WERI-Rb-1 (cell line): ENCODE results near the gene HS1BP3.

Source experiments
- DNase-seq: peaks from one replicate; pipeline ENCODE4 v3.0.0-alpha.2; 2020
- H3K27ac ChIP-seq: fragments of 250-450 bp; sonication (Bioruptor Pico); 2 replicates; pipeline ENCODE4 v1.5.1; 2020; ENCODE audit warnings: mild to moderate bottlenecking, moderate library complexity
- H3K27me3 ChIP-seq: fragments of 250-450 bp; sonication (Bioruptor Pico); 2 replicates; pipeline ENCODE4 v1.5.1; 2021; ENCODE audit warnings: mild to moderate bottlenecking, low read depth, moderate library complexity; ENCODE audit not compliant: insufficient read depth, severe bottlenecking
- H3K36me3 ChIP-seq: fragments of 250-450 bp; sonication (Bioruptor Pico); 2 replicates; pipeline ENCODE4 v1.5.1; 2020; ENCODE audit warnings: mild to moderate bottlenecking, moderate library complexity
- H3K4me3 ChIP-seq: 2 replicates; pipeline ENCODE4 v1.5.1; 2011; ENCODE audit warnings: low read depth, mild to moderate bottlenecking, control low read depth, low read length
- H3K9me3 ChIP-seq: fragments of 250-450 bp; sonication (Bioruptor Pico); 2 replicates; pipeline ENCODE4 v1.5.1; 2021; ENCODE audit warnings: mild to moderate bottlenecking, moderate library complexity; ENCODE audit not compliant: severe bottlenecking
- TF ChIP-seq, protein P1 (sequence below): IDR thresholded peaks from 2 replicates; pipeline ENCODE4 v1.5.1; 2011; ENCODE audit warnings: low read depth, mild to moderate bottlenecking, control low read depth, inconsistent platforms, low read length

The HS1BP3 gene

DNA sequence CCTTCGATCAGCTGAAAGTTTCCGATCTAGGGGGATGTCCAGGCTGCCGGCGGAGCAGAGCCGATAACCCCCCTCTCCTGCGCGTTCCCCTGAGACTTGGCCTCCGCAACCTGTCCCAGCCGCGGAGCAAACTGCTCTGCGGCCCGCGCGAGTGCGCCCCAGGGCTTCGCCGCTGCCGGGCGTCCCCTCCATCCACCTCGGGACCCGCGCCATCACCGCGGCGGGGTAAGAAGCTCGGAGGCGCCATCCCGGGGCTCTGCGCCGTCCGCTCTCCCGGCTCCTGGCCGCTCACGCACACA lies 15.1 kb upstream of the HS1BP3 start:
- H3K9me3 ChIP-seq = peaks cover 5% of the 10 kb centered on the region
- H3K27ac ChIP-seq = no peak overlapping the region
- TF ChIP-seq, protein P1, sequence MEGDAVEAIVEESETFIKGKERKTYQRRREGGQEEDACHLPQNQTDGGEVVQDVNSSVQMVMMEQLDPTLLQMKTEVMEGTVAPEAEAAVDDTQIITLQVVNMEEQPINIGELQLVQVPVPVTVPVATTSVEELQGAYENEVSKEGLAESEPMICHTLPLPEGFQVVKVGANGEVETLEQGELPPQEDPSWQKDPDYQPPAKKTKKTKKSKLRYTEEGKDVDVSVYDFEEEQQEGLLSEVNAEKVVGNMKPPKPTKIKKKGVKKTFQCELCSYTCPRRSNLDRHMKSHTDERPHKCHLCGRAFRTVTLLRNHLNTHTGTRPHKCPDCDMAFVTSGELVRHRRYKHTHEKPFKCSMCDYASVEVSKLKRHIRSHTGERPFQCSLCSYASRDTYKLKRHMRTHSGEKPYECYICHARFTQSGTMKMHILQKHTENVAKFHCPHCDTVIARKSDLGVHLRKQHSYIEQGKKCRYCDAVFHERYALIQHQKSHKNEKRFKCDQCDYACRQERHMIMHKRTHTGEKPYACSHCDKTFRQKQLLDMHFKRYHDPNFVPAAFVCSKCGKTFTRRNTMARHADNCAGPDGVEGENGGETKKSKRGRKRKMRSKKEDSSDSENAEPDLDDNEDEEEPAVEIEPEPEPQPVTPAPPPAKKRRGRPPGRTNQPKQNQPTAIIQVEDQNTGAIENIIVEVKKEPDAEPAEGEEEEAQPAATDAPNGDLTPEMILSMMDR = no peak
- H3K4me3 ChIP-seq = peak overlapping the region; percentile 45
- H3K27me3 ChIP-seq = peaks cover 91% of the 10 kb centered on the region
- no peak for DNase-seq
- H3K36me3 ChIP-seq = no peaks in the 10 kb centered on the region

DNA sequence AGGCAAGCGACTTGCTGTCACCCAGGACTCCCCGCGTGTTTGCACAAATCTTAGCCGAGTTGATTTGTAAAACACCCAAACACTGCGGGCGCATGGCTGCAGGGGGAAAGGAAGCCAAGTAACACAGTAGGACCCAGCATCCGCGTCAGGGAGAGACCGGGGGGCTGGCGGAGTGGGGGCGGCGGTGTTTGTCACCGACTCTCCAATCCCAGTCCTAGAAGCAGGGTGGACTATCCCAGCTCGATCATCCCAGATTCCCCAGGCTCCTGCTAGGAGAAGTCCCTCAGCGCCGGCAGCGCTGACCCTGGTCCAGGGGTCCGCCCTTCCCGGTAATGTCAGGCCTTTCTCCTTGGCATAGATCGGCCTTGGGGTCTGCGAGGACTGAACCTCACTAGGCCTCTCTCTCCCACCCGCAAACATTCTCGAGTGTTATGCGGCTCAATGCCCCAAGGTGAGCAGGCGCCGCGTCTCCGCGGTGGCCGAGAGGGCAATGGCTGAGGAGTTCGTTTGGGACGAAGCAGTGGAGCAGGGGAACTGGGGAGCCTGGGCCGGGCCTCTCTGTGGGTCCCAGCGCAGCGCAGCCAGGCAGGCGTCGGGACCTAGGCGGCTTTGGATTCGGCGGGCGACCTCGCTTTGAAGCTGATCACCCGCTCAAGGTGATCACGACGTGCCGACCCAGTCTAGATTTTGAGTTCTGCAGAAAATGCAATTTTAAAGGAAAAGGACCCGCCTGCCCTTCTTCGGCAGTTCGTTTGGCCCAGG lies 14.5 kb upstream of the HS1BP3 start:
- DNase-seq = no peak
- Histone ChIP-seq H3K27ac (no peak overlapping the region), H3K4me3 (peak overlapping the region; percentile 45), H3K36me3 (no peaks in the 10 kb centered on the region), H3K27me3 (peaks cover 93% of the 10 kb centered on the region), H3K9me3 (peaks cover 5% of the 10 kb centered on the region)
- TF ChIP-seq, protein P1 = no peak

- Histone ChIP-seq H3K9me3 (no peaks in the 10 kb centered on the region), H3K4me3 (no peak overlapping the region), H3K27ac (no peak overlapping the region), H3K27me3 (peaks cover 92% of the 10 kb centered on the region), H3K36me3 (no peaks in the 10 kb centered on the region)
- TF ChIP-seq, protein P1 = no peak
- no peak for DNase-seq
Observed at GRCh38 chr2:20664431-20665242, 13.7 kb upstream of the HS1BP3 start.

GRCh38 chr2:20664071-20664390 lies 13.1 kb upstream of the HS1BP3 start:
- Histone ChIP-seq H3K4me3 (no peak overlapping the region), H3K36me3 (no peaks in the 10 kb centered on the region), H3K27me3 (peaks cover 92% of the 10 kb centered on the region), H3K9me3 (no peaks in the 10 kb centered on the region), H3K27ac (no peak overlapping the region)
- TF ChIP-seq, protein P1 = no peak
- DNase-seq = no peak

DNA sequence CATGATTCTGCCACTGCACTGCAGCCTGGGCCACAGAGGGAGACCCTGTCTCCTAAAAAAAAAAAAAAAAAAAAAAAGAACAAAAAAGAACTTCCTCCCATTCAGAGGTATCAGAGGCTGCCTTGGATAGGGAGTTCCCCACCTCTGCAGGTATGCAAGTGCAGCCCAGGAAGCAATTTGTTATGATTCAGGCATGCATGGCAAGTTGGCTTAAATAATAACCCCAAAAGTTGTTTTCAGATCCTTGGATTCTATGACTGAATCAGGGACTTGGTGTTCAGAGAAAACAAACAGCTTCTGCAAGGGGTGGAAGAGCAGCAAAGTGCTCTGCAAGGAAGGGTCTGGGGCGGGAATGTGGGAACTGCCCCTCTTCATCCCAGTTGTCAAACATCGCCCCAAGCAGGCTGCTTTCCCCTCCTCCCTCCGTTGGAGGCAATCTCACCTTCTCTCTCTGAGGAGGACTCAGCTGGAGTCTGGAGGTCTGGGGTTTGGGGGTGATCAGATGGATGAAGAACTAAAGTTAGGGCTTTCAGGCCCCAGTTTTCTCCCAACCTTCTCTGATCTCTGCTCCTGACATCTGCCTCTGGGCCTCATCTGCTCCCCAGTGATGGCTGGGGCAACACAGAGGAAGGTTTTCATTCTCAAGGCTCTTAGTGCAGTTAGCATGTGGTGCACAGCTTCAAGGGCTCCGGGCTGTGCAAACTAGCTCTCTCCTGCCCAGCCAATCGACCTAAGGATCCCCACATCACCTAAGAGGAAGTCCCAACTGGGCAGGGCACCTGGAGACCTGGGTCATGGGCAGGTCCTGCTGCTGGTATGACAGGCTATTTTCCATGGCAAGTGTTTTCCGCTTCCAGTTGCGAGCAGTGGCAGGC lies 12.5 kb upstream of the HS1BP3 start:
- TF ChIP-seq, protein P1 = no peak
- DNase-seq = no peak
- H3K27me3 ChIP-seq = peaks cover 92% of the 10 kb centered on the region

More for the DNA sequence above, 12.5 kb upstream of the HS1BP3 start:
- H3K27ac ChIP-seq = no peak overlapping the region
- H3K9me3 ChIP-seq = no peaks in the 10 kb centered on the region
- no peaks in the 10 kb centered on the region for H3K36me3 ChIP-seq
- no peak overlapping the region for H3K4me3 ChIP-seq
